Stimulated activated CD8-positive, alpha-beta memory T cell treated with anti-CD3 and anti-CD28 coated beads, Interleukin-12 subunit alpha, Interleukin-12 subunit beta, amount 100 ng/mL, for 24 hours (primary cell): ENCODE results near the gene LIMK2.

ENCODE experiments used
- DNase-seq: peaks from one replicate; pipeline ENCODE4 v3.0.0-alpha.2; 2020; ENCODE audit errors: extremely low read depth

LIMK2 gene

GRCh38 chr22:31272522-31273446, 60.7 kb downstream of the LIMK2 start:
- no peak for DNase-seq

GRCh38 chr22:31274017-31274416, 61.9 kb downstream of the LIMK2 start:
- no peak for DNase-seq

- DNase-seq, result no peak
Measured at GRCh38 chr22:31275018-31275417, 62.9 kb downstream of the LIMK2 start.

GRCh38 chr22:31275576-31275975, 63.5 kb downstream of the LIMK2 start:
- no peak for DNase-seq

- DNase-seq, result no peak
Measured at GRCh38 chr22:31276426-31277167, 64.5 kb downstream of the LIMK2 start.

- DNase-seq, result no peak
Measured at GRCh38 chr22:31277741-31278140, 65.6 kb downstream of the LIMK2 start.

GRCh38 chr22:31278151-31278621, 66.1 kb downstream of the LIMK2 start:
- DNase-seq, result no peak

- DNase-seq, result no peak
Measured at GRCh38 chr22:31278626-31279326, 66.7 kb downstream of the LIMK2 start.

GRCh38 chr22:31279327-31279669, 67.2 kb downstream of the LIMK2 start:
- DNase-seq, result no peak

- DNase-seq, result no peak
Measured at GRCh38 chr22:31279821-31280505, 67.9 kb downstream of the LIMK2 start.

- DNase-seq, result no peak
Measured at GRCh38 chr22:31281733-31282132, 69.6 kb downstream of the LIMK2 start.

- DNase-seq, result no peak
Measured at GRCh38 chr22:31282748-31283468, 70.8 kb downstream of the LIMK2 start.

- no peak for DNase-seq
Measured at GRCh38 chr22:31284281-31285155, 72.4 kb downstream of the LIMK2 start.

- DNase-seq, result no peak
Measured at GRCh38 chr22:31286360-31287255, 74.5 kb downstream of the LIMK2 start.

GRCh38 chr22:31287818-31288495, 75.9 kb downstream of the LIMK2 start:
- no peak for DNase-seq

GRCh38 chr22:31288496-31289240, 76.6 kb downstream of the LIMK2 start:
- DNase-seq, result no peak

- no peak for DNase-seq
Measured at GRCh38 chr22:31289344-31289743, 77.2 kb downstream of the LIMK2 start.
